Measurements from ENCODE around the gene RXRA.

RXRA gene

GRCh38 chr9:134328341-134328840 is 2.1 kb downstream of the RXRA start:
- peak overlapping the region; percentile 54 for H2BK120ac ChIP-seq (ENCODE audit: low read depth, low read length)
- peak overlapping the region; percentile 21 for H2BK15ac ChIP-seq (ENCODE audit: low read depth, poor library complexity, severe bottlenecking)
- peak overlapping the region; percentile 92 for H3K9ac ChIP-seq (ENCODE audit: low read length)
- peak overlapping the region; percentile 30 for H4K91ac ChIP-seq (ENCODE audit: low read length)
- 40% methylated on average over 15 of the region's 16 CpGs for WGBS
- peaks cover 82% of the 10 kb centered on the region for H3K4me1 ChIP-seq (ENCODE audit: control insufficient read depth, insufficient read depth, low read depth, low read length)
- H3K18ac ChIP-seq (ENCODE audit: low read depth in 1 of 2, low read length in 2 of 2): peak overlapping the region; percentile 67 to 91
- H3K79me1 ChIP-seq (replicated peaks; ENCODE audit: low read length, poor library complexity, severe bottlenecking): peaks cover 28% of the 10 kb centered on the region
- H3K4me2 ChIP-seq (ENCODE audit: low read length, poor library complexity, severe bottlenecking): peak overlapping the region; percentile 91
- H4K8ac ChIP-seq (ENCODE audit: low read length): peak overlapping the region; percentile 47
- H3K27ac ChIP-seq (ENCODE audit: low read length, poor library complexity, severe bottlenecking): no peak overlapping the region
- peak overlapping the region in 1 of 2 experiments; percentile 84 for H3K23ac ChIP-seq (ENCODE audit: low read length in 2 of 2)
- H3K27me3 ChIP-seq (ENCODE audit: control insufficient read depth in 1 of 2, insufficient read depth in 1 of 2, low read length in 2 of 2): no peaks in the 10 kb centered on the region
- H3K9me3 ChIP-seq (ENCODE audit: control insufficient read depth, low read length): no peaks in the 10 kb centered on the region
- peak overlapping the region; percentile 25 to 82 for H2BK12ac ChIP-seq (ENCODE audit: low read length in 2 of 2)
- H3K36me3 ChIP-seq (ENCODE audit: control insufficient read depth in 1 of 2, insufficient read depth in 2 of 2, low read depth in 1 of 2, low read length in 2 of 2): no peaks in the 10 kb centered on the region
- peak overlapping the region; percentile 20 to 94 for H3K4ac ChIP-seq (ENCODE audit: low read depth in 1 of 2, low read length in 2 of 2)
- peak; percentile 78 for DNase-seq
- peak overlapping the region in 1 of 2 experiments; percentile 85 for H3K4me3 ChIP-seq (ENCODE audit: insufficient read depth in 1 of 2, low read depth in 1 of 2, low read length in 2 of 2)
- H3K14ac ChIP-seq (ENCODE audit: low read length in 2 of 2): peak overlapping the region in 1 of 2 experiments; percentile 89
- H2AFZ ChIP-seq (ENCODE audit: low read depth, low read length): no peak overlapping the region
- no peak overlapping the region for H2BK5ac ChIP-seq (ENCODE audit: low read depth, low read length, poor library complexity, severe bottlenecking)
- H2AK5ac ChIP-seq (ENCODE audit: low read length, severe bottlenecking): no peak overlapping the region

- Histone ChIP-seq H3K18ac (ENCODE audit: low read depth in 1 of 2, low read length in 2 of 2) (peak overlapping the region; percentile 67 to 91), H2BK120ac (ENCODE audit: low read depth, low read length) (peak overlapping the region; percentile 54), H4K8ac (ENCODE audit: low read length) (peak overlapping the region; percentile 47), H3K36me3 (ENCODE audit: control insufficient read depth in 1 of 2, insufficient read depth in 2 of 2, low read depth in 1 of 2, low read length in 2 of 2) (no peaks in the 10 kb centered on the region), H3K23ac (ENCODE audit: low read length in 2 of 2) (peak overlapping the region in 1 of 2 experiments; percentile 84), H3K27me3 (ENCODE audit: control insufficient read depth in 1 of 2, insufficient read depth in 1 of 2, low read length in 2 of 2) (no peaks in the 10 kb centered on the region), H3K9ac (ENCODE audit: low read length) (peak overlapping the region; percentile 92), H3K4me3 (ENCODE audit: insufficient read depth in 1 of 2, low read depth in 1 of 2, low read length in 2 of 2) (peak overlapping the region in 1 of 2 experiments; percentile 85), H3K4me2 (ENCODE audit: low read length, poor library complexity, severe bottlenecking) (peak overlapping the region; percentile 91), H4K91ac (ENCODE audit: low read length) (peak overlapping the region; percentile 70), H3K27ac (ENCODE audit: low read length, poor library complexity, severe bottlenecking) (no peak overlapping the region), H2BK12ac (ENCODE audit: low read length in 2 of 2) (peak overlapping the region in 1 of 2 experiments; percentile 82), H2BK5ac (ENCODE audit: low read depth, low read length, poor library complexity, severe bottlenecking) (no peak overlapping the region), H2AFZ (ENCODE audit: low read depth, low read length) (no peak overlapping the region), H3K9me3 (ENCODE audit: control insufficient read depth, low read length) (no peaks in the 10 kb centered on the region), H3K4ac (ENCODE audit: low read depth in 1 of 2, low read length in 2 of 2) (peak overlapping the region; percentile 64 to 94), H2AK5ac (ENCODE audit: low read length, severe bottlenecking) (peak overlapping the region; percentile 54), H2BK15ac (ENCODE audit: low read depth, poor library complexity, severe bottlenecking) (peak overlapping the region; percentile 15), H3K14ac (ENCODE audit: low read length in 2 of 2) (peak overlapping the region in 1 of 2 experiments; percentile 93), H3K79me1 (replicated peaks; ENCODE audit: low read length, poor library complexity, severe bottlenecking) (peaks cover 31% of the 10 kb centered on the region), H3K4me1 (ENCODE audit: control insufficient read depth, insufficient read depth, low read depth, low read length) (peaks cover 83% of the 10 kb centered on the region)
- 80% methylated on average over 31 of the region's 31 CpGs for WGBS
- peak; percentile 22 for DNase-seq
Measured at GRCh38 chr9:134328841-134329575, 2.8 kb downstream of the RXRA start.

- no peaks in the 10 kb centered on the region for H3K27me3 ChIP-seq (ENCODE audit: control insufficient read depth in 1 of 2, insufficient read depth in 1 of 2, low read length in 2 of 2)
- no peak overlapping the region for H2AFZ ChIP-seq (ENCODE audit: low read depth, low read length)
- H2BK15ac ChIP-seq (ENCODE audit: low read depth, poor library complexity, severe bottlenecking): peak overlapping the region; percentile 15
- peak overlapping the region; percentile 0 for H4K8ac ChIP-seq (ENCODE audit: low read length)
- peak overlapping the region; percentile 27 to 71 for H3K18ac ChIP-seq (ENCODE audit: low read depth in 1 of 2, low read length in 2 of 2)
- peak overlapping the region in 1 of 2 experiments; percentile 93 for H3K14ac ChIP-seq (ENCODE audit: low read length in 2 of 2)
- peaks cover 32% of the 10 kb centered on the region for H3K79me1 ChIP-seq (replicated peaks; ENCODE audit: low read length, poor library complexity, severe bottlenecking)
- peak overlapping the region; percentile 92 for H3K9ac ChIP-seq (ENCODE audit: low read length)
- peak overlapping the region in 1 of 2 experiments; percentile 82 for H2BK12ac ChIP-seq (ENCODE audit: low read length in 2 of 2)
- peaks cover 83% of the 10 kb centered on the region for H3K4me1 ChIP-seq (ENCODE audit: control insufficient read depth, insufficient read depth, low read depth, low read length)
- H3K27ac ChIP-seq (ENCODE audit: low read length, poor library complexity, severe bottlenecking): no peak overlapping the region
- H3K23ac ChIP-seq (ENCODE audit: low read length in 2 of 2): peak overlapping the region in 1 of 2 experiments; percentile 74
- no peak overlapping the region for H3K4me2 ChIP-seq (ENCODE audit: low read length, poor library complexity, severe bottlenecking)
- peak overlapping the region in 1 of 2 experiments; percentile 85 for H3K4me3 ChIP-seq (ENCODE audit: insufficient read depth in 1 of 2, low read depth in 1 of 2, low read length in 2 of 2)
- WGBS: 82% methylated on average over 7 of the region's 7 CpGs
- peak overlapping the region; percentile 64 to 76 for H3K4ac ChIP-seq (ENCODE audit: low read depth in 1 of 2, low read length in 2 of 2)
- H4K91ac ChIP-seq (ENCODE audit: low read length): peak overlapping the region; percentile 62
- no peaks in the 10 kb centered on the region for H3K9me3 ChIP-seq (ENCODE audit: control insufficient read depth, low read length)
- H3K36me3 ChIP-seq (ENCODE audit: control insufficient read depth in 1 of 2, insufficient read depth in 2 of 2, low read depth in 1 of 2, low read length in 2 of 2): no peaks in the 10 kb centered on the region
- no peak for DNase-seq
- peak overlapping the region; percentile 54 for H2AK5ac ChIP-seq (ENCODE audit: low read length, severe bottlenecking)
- H2BK5ac ChIP-seq (ENCODE audit: low read depth, low read length, poor library complexity, severe bottlenecking): no peak overlapping the region
- H2BK120ac ChIP-seq (ENCODE audit: low read depth, low read length): no peak overlapping the region
Measured at GRCh38 chr9:134329576-134329855, 3.3 kb downstream of the RXRA start.

- no peak overlapping the region for H3K4me2 ChIP-seq (ENCODE audit: low read length, poor library complexity, severe bottlenecking)
- peak overlapping the region; percentile 0 for H4K8ac ChIP-seq (ENCODE audit: low read length)
- 72% methylated on average over 4 of the region's 5 CpGs for WGBS
- H2AK5ac ChIP-seq (ENCODE audit: low read length, severe bottlenecking): no peak overlapping the region
- H3K4me1 ChIP-seq (ENCODE audit: control insufficient read depth, insufficient read depth, low read depth, low read length): peaks cover 83% of the 10 kb centered on the region
- no peaks in the 10 kb centered on the region for H3K9me3 ChIP-seq (ENCODE audit: control insufficient read depth, low read length)
- no peak overlapping the region for H3K27ac ChIP-seq (ENCODE audit: low read length, poor library complexity, severe bottlenecking)
- H2BK15ac ChIP-seq (ENCODE audit: low read depth, poor library complexity, severe bottlenecking): no peak overlapping the region
- H3K4me3 ChIP-seq (ENCODE audit: insufficient read depth in 1 of 2, low read depth in 1 of 2, low read length in 2 of 2): peak overlapping the region in 1 of 2 experiments; percentile 85
- no peak overlapping the region for H3K4ac ChIP-seq (ENCODE audit: low read depth in 1 of 2, low read length in 2 of 2)
- peak overlapping the region in 1 of 2 experiments; percentile 69 for H3K14ac ChIP-seq (ENCODE audit: low read length in 2 of 2)
- no peak overlapping the region for H2BK5ac ChIP-seq (ENCODE audit: low read depth, low read length, poor library complexity, severe bottlenecking)
- no peaks in the 10 kb centered on the region for H3K27me3 ChIP-seq (ENCODE audit: control insufficient read depth in 1 of 2, insufficient read depth in 1 of 2, low read length in 2 of 2)
- H2BK12ac ChIP-seq (ENCODE audit: low read length in 2 of 2): no peak overlapping the region
- DNase-seq: peak; percentile 53
- H3K36me3 ChIP-seq (ENCODE audit: control insufficient read depth in 1 of 2, insufficient read depth in 2 of 2, low read depth in 1 of 2, low read length in 2 of 2): no peaks in the 10 kb centered on the region
- peak overlapping the region in 1 of 2 experiments; percentile 71 for H3K18ac ChIP-seq (ENCODE audit: low read depth in 1 of 2, low read length in 2 of 2)
- peak overlapping the region; percentile 92 for H3K9ac ChIP-seq (ENCODE audit: low read length)
- peaks cover 36% of the 10 kb centered on the region for H3K79me1 ChIP-seq (replicated peaks; ENCODE audit: low read length, poor library complexity, severe bottlenecking)
- H2BK120ac ChIP-seq (ENCODE audit: low read depth, low read length): no peak overlapping the region
- H3K23ac ChIP-seq (ENCODE audit: low read length in 2 of 2): peak overlapping the region in 1 of 2 experiments; percentile 46
- no peak overlapping the region for H4K91ac ChIP-seq (ENCODE audit: low read length)
- H2AFZ ChIP-seq (ENCODE audit: low read depth, low read length): no peak overlapping the region
Measured at GRCh38 chr9:134329886-134330285, 3.6 kb downstream of the RXRA start.

Data from mesenchymal stem cell (in vitro differentiated cells and primary cell).